HEK293T (cell line): ENCODE data around the gene ITGA11.

Source experiments
- CTCF ChIA-PET: fragments of 350-600 bp; formaldehyde crosslinking; extraction: SDS; loops from one replicate; lab custom pipeline; 2021; ENCODE audit warnings: antibody characterized with exemption, inconsistent platforms; lab: Yijun Ruan, JAX
- POLR2A ChIA-PET: fragments of 350-600 bp; formaldehyde crosslinking; extraction: SDS; loops from one replicate; lab custom pipeline; 2020; ENCODE audit warnings: antibody characterized with exemption, inconsistent platforms; lab: Yijun Ruan, JAX
- DNase-seq: peaks from one replicate; pipeline ENCODE4 v3.0.0; 2012; ENCODE audit warnings: mixed read lengths; ENCODE audit errors: extremely low spot score
- ARNT ChIP-seq: fragments of 450-650 bp; IDR thresholded peaks from 2 replicates; pipeline ENCODE4 v1.6.1; 2017; ENCODE audit warnings: mild to moderate bottlenecking
- BHLHE40 ChIP-seq: fragments of 450-650 bp; IDR thresholded peaks from 2 replicates; pipeline ENCODE4 v1.6.1; 2016; ENCODE audit warnings: mild to moderate bottlenecking, moderate library complexity, borderline replicate concordance
- CTBP1 ChIP-seq: fragments of 450-650 bp; IDR thresholded peaks from 2 replicates; pipeline ENCODE4 v1.6.1; 2016; ENCODE audit warnings: borderline replicate concordance
- ELF4 ChIP-seq: fragments of 450-650 bp; IDR thresholded peaks from 2 replicates; pipeline ENCODE4 v1.6.1; 2017; ENCODE audit warnings: antibody characterized with exemption
- FOXA1 ChIP-seq: fragments of 450-650 bp; IDR thresholded peaks from 2 replicates; pipeline ENCODE4 v1.6.1; 2016; ENCODE audit warnings: mild to moderate bottlenecking
- FOXK2 ChIP-seq: fragments of 450-650 bp; IDR thresholded peaks from 2 replicates; pipeline ENCODE4 v1.6.1; 2016; ENCODE audit warnings: mild to moderate bottlenecking
- FOXM1 ChIP-seq: fragments of 450-650 bp; IDR thresholded peaks from 2 replicates; pipeline ENCODE4 v1.6.1; 2017; ENCODE audit warnings: mild to moderate bottlenecking, borderline replicate concordance
- HDGF ChIP-seq: fragments of 450-650 bp; IDR thresholded peaks from 2 replicates; pipeline ENCODE4 v1.6.1; 2017; ENCODE audit warnings: antibody characterized with exemption, borderline replicate concordance
- L3MBTL2 ChIP-seq: fragments of 450-650 bp; conservative IDR thresholded peaks from 2 replicates; pipeline ENCODE4 v1.6.1; 2016; ENCODE audit warnings: mild to moderate bottlenecking
- LEF1 ChIP-seq: fragments of 450-650 bp; IDR thresholded peaks from 2 replicates; pipeline ENCODE4 v1.6.1; 2017; ENCODE audit warnings: mild to moderate bottlenecking, borderline replicate concordance
- NFRKB ChIP-seq: fragments of 450-650 bp; IDR thresholded peaks from 2 replicates; pipeline ENCODE4 v1.6.1; 2016; ENCODE audit warnings: mild to moderate bottlenecking, moderate library complexity
- SP1 ChIP-seq: fragments of 450-650 bp; IDR thresholded peaks from 2 replicates; pipeline ENCODE4 v1.6.1; 2017
- SUZ12 ChIP-seq: fragments of 450-650 bp; IDR thresholded peaks from 2 replicates; pipeline ENCODE4 v1.6.1; 2016; ENCODE audit warnings: mild to moderate bottlenecking
- TARDBP ChIP-seq: fragments of 450-650 bp; IDR thresholded peaks from 2 replicates; pipeline ENCODE4 v1.6.1; 2016
- ZNF384 ChIP-seq: fragments of 450-650 bp; IDR thresholded peaks from 2 replicates; pipeline ENCODE4 v1.6.1; 2016
- TF ChIP-seq, protein P1 (sequence below): fragments of 450-650 bp; IDR thresholded peaks from 2 replicates; pipeline ENCODE4 v1.6.1; 2016

The ITGA11 gene

DNA sequence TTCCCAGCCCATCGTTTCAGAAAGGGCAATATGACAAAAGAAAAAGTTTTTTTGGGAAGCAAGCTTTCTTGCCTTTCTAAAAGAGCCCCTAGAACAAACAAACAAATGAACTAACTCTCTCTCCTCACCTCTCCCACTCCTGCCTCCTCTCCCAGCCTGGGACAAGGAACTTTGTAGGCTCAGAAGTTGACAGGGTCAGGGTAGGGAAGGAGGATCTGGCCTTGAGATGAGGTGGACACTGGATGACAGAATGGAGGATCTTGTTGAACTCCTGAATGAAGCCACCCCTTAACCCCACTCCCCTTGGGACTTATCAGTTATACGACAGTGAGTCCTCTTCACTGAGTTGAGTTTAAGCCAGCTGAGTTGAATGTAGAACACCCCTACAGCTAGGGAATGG is 1.6 kb upstream of the ITGA11 start:
- DNase-seq = no peak
- TF ChIP-seq SUZ12 (no peak), FOXK2 (no peak), TARDBP (no peak), L3MBTL2 (no peak), FOXM1 (no peak), NFRKB (no peak), ZNF384 (no peak), ARNT (no peak), BHLHE40 (no peak), FOXA1 (no peak), CTBP1 (no peak), ELF4 (no peak), HDGF (no peak), SP1 (no peak), LEF1 (no peak)
- TF ChIP-seq, protein P1, sequence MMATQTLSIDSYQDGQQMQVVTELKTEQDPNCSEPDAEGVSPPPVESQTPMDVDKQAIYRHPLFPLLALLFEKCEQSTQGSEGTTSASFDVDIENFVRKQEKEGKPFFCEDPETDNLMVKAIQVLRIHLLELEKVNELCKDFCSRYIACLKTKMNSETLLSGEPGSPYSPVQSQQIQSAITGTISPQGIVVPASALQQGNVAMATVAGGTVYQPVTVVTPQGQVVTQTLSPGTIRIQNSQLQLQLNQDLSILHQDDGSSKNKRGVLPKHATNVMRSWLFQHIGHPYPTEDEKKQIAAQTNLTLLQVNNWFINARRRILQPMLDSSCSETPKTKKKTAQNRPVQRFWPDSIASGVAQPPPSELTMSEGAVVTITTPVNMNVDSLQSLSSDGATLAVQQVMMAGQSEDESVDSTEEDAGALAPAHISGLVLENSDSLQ = no peak
- POLR2A ChIA-PET = no interaction called here
- CTCF ChIA-PET = interaction anchor here (0.6 kb wide), 1 partner anchor 41 kb away, joined by 3 read pairs; no protein-coding TSS in a partner anchor

DNA sequence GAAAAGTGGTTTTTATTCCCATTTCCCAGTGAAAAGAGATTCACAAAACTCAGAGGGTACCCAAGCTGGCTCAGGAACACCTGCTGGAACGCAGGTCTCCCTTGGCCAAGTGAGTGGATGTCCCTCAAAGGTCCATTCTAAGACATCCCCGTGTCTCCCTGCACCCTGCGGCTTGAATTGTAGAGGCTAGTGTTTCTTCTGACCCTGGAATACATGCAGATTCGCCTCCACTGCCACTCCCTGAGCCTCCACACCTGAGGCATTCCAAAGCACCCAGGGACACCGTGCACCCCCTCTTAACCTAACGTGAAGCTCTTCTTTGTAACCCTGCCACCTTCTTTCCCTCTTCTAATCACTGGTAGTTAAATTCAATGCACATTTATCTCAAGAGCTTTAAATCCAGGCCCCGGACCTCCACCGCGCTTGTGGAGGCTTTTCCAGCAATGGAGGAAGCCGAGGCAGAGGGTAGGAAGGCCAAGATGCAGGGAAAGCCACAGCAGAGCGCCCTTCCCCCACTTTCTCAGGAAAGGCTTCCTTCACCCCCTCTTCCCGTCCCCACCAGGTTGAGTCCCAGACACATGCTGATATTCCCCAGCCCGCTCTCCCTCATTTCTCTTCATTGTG is 590 bp upstream of the ITGA11 start:
- TF ChIP-seq NFRKB = no peak
- TF ChIP-seq LEF1 = no peak
- TF ChIP-seq, protein P1 = no peak
- no peak for TF ChIP-seq FOXM1
- no peak for TF ChIP-seq CTBP1
- no peak for TF ChIP-seq SP1
- no peak for TF ChIP-seq L3MBTL2
- TF ChIP-seq ELF4 = no peak
- TF ChIP-seq BHLHE40 = no peak
- TF ChIP-seq FOXK2 = no peak
- POLR2A ChIA-PET = no interaction called here
- CTCF ChIA-PET = interaction anchor here (0.5 kb wide), 1 partner anchor 17 kb away, joined by 3 read pairs; no protein-coding TSS in a partner anchor
- DNase-seq = no peak

DNA sequence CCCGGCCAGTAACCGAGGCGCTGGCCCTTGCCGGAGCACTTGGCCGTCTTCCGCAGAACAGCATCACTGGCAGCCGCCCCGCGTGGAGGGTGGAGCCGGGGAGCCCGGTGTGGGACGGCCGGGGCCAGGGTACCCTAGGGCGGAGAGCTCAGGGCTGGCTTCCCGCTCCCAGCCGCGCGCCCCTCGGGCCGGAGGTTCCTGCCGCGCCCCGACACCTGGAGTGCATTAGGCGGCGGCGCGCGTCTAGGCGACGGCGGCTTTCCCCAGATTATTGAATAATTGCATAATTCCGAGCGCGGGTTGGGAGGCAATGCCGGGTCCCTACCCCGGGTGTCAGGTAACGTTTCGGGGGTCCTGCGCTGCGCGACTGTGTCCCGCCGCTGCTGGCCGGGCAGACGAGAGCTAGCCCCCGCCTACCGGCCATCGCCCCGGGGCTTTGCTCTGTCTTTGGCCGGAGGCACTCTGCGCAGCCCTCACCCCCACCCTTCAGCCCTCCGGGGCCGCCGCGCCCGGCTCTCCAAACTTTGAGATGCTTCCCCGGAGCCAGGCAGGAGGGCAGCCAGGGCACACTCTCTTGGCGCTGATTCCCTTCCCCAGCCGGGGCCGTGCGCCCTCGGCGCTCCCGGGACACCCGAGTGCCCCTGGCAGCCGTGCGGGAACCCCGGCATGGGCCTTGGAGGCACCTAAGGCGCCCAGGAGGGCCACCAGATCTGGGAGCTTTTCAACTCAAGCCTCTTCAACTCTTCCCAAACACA is 749 bp downstream of the ITGA11 start:
- no peak for DNase-seq
- ChIA-PET CTCF (no interaction called here), POLR2A (interaction anchor here (1.3 kb wide), 1 partner anchor 11 kb away, joined by 5 read pairs; no protein-coding TSS in a partner anchor)
- no peak for TF ChIP-seq FOXK2
- no peak for TF ChIP-seq ARNT
- TF ChIP-seq, protein P1 = no peak
- no peak for TF ChIP-seq FOXM1
- no peak for TF ChIP-seq HDGF
- no peak for TF ChIP-seq FOXA1
- TF ChIP-seq ELF4 = no peak
- no peak for TF ChIP-seq CTBP1
- no peak for TF ChIP-seq L3MBTL2
- no peak for TF ChIP-seq TARDBP
- no peak for TF ChIP-seq SP1
- no peak for TF ChIP-seq BHLHE40
- TF ChIP-seq SUZ12 = no peak
- TF ChIP-seq NFRKB = no peak
- TF ChIP-seq ZNF384 = no peak
- TF ChIP-seq LEF1 = no peak

DNA sequence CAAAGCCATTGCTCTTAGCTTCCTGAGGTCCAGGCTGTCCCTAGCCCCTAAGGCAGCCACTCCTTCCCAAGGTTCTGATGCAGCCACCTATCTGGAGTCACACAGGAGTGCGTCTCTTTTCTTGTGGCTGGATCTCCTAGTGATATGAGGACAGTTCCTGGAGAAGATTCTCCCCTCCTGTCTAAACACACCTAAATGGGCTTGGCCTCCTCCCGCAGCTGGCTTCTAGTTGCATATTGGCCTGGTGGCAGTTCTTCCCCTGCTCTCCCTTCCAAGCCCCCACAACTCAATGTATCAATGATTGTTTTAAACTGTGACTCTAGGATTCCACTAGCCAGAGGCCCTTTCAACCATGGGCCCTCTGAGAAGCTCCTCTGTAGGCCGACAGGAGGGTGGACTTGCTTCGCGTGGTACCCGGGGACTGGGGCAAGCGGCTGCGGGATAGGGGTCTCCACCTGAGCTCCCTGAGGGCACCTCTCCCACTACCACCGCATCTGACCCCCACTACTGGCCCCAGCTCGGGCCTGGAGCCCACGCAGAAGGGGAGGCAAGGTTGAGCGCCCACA is 1.4 kb downstream of the ITGA11 start:
- TF ChIP-seq FOXK2 (no peak), HDGF (no peak), ZNF384 (no peak), NFRKB (no peak), SUZ12 (no peak), FOXA1 (no peak), ARNT (no peak), L3MBTL2 (no peak)
- TF ChIP-seq, protein P1 = no peak
- CTCF ChIA-PET = no interaction called here
- POLR2A ChIA-PET = interaction anchor here (1.3 kb wide), 1 partner anchor 12 kb away, joined by 5 read pairs; no protein-coding TSS in a partner anchor
- no peak for DNase-seq
